ENCODE results near the gene C1orf159.
A peak's percentile ranks its signal among the peaks of the same experiment; 100 is the strongest.

DNA sequence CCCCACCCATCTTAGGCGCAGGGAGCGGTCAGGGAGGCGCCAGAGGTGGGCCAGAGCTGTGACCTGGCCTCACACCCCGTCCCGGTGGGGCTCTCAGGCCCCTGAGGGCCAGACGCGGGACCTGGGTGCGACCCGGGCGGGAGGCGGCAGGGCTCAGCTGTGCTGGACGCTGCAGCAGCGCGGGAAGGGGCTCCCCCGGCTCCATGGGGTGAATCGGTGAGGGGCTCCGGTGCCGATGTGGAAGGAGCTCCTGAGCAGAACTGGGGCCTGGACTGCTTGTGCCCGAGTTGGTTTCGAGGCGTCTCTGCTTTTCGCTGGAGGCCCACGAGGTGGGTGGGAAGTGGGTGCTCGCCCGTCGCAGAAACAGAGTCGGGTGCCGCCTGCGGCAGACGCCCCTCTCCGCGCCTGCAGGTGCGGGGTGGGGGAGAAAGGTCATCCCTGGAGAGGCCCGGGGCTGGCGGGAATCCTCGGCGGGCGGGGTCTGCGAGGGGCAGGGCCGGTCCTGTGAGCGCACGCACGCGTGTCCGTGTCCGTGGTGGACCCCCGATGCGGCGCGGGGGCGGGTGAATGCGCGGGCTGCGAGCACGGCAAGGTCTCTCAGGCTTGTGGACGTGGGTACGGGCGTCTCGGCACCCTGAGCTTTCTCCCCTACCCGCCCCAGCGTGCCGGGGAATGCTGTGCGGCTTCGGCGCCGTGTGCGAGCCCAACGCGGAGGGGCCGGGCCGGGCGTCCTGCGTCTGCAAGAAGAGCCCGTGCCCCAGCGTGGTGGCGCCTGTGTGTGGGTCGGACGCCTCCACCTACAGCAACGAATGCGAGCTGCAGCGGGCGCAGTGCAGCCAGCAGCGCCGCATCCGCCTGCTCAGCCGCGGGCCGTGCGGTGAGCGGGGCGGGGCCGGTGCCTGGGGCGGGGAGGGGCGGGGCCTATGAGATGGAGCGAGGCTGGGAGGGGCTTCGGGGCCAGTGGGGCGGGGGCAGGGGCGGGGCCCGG is 75.6 kb downstream of the C1orf159 start:
- TF ChIP-seq POLR2A (IDR thresholded peaks at IDR 0.05) (no peak), CTCF (IDR thresholded peaks at IDR 0.05) (peak in 1 of 3 experiments; percentile 17)
